WTC11 (cell line): ENCODE results near the gene C1QTNF1. TPM values are rescaled to one million over a fixed set of nuclear protein-coding genes. Genes with fewer than 3 reads are reported as not detected.

Experiments used
- ATAC-seq: fragments of 200-7000 bp; cut with Tn5 transposase; 2 replicates; pipeline ENCODE4 v1.10.0; 2021; ENCODE audit warnings: mild to moderate bottlenecking, moderate library complexity
- CTCF ChIA-PET: fragments of 300-600 bp; sonication (Branson Sonifier 250); formaldehyde crosslinking; loops from one replicate; lab custom pipeline; 2021; ENCODE audit warnings: antibody characterized with exemption; lab: Charles Lee
- POLR2A ChIA-PET: fragments of 350-600 bp; sonication (Branson Sonifier 250); formaldehyde crosslinking; loops from one replicate; lab custom pipeline; 2021; ENCODE audit warnings: antibody characterized with exemption; lab: Charles Lee
- DNase-seq: peaks from one replicate; pipeline ENCODE4 v3.0.0; 2021; ENCODE audit warnings: low spot score
- H3K27ac Mint-ChIP-seq: 2 replicates; pipeline ENCODE4 v1.8.0; 2021; ENCODE audit warnings: mixed read lengths
- H3K27me3 Mint-ChIP-seq: 2 replicates; pipeline ENCODE4 v1.8.0; 2021; ENCODE audit warnings: low read depth, mild to moderate bottlenecking, moderate library complexity, mixed read lengths
- H3K36me3 Mint-ChIP-seq: 2 replicates; pipeline ENCODE4 v1.8.0; 2021; ENCODE audit warnings: mixed read lengths
- H3K4me1 Mint-ChIP-seq: 2 replicates; pipeline ENCODE4 v1.8.0; 2022; ENCODE audit warnings: mixed read lengths
- H3K4me3 Mint-ChIP-seq: 2 replicates; pipeline ENCODE4 v1.8.0; 2021; ENCODE audit warnings: mild to moderate bottlenecking, moderate library complexity, mixed read lengths
- H3K9me3 Mint-ChIP-seq: 2 replicates; pipeline ENCODE4 v1.8.0; 2021; ENCODE audit warnings: mixed read lengths
- ATF2 ChIP-seq: sonication (generic); formaldehyde crosslinking; IDR thresholded peaks from 2 replicates; pipeline ENCODE4 v1.8.1; 2022; ENCODE audit warnings: low read depth, missing genetic modification reagents, borderline replicate concordance
- CTCF ChIP-seq: fragments of 200-600 bp; IDR thresholded peaks from 2 replicates; pipeline ENCODE4 v1.8.0; 2022; ENCODE audit warnings: antibody characterized with exemption
- E2F5 ChIP-seq: sonication (generic); formaldehyde crosslinking; IDR thresholded peaks from 2 replicates; pipeline ENCODE4 v1.8.1; 2022; ENCODE audit warnings: mild to moderate bottlenecking, moderate library complexity, missing genetic modification reagents
- ELF4 ChIP-seq: sonication (generic); formaldehyde crosslinking; IDR thresholded peaks from 2 replicates; pipeline ENCODE4 v1.8.1; 2022; ENCODE audit warnings: low read depth, mild to moderate bottlenecking, moderate library complexity, missing genetic modification reagents
- EMX1 ChIP-seq: fragments of 250-450 bp; sonication (Bioruptor Pico); IDR thresholded peaks from 2 replicates; pipeline ENCODE4 v1.8.0; 2021; ENCODE audit warnings: mild to moderate bottlenecking
- FOXP1 ChIP-seq: sonication (generic); formaldehyde crosslinking; IDR thresholded peaks from 2 replicates; pipeline ENCODE4 v1.8.0; 2022; ENCODE audit warnings: missing genetic modification reagents, mild to moderate bottlenecking, moderate library complexity, borderline replicate concordance
- FOXP4 ChIP-seq: sonication (generic); formaldehyde crosslinking; IDR thresholded peaks from 2 replicates; pipeline ENCODE4 v1.8.0; 2022; ENCODE audit warnings: mild to moderate bottlenecking, missing genetic modification reagents
- KAT7 ChIP-seq: sonication (generic); formaldehyde crosslinking; IDR thresholded peaks from 2 replicates; pipeline ENCODE4 v1.8.1; 2023; ENCODE audit warnings: missing genetic modification reagents, mild to moderate bottlenecking, borderline replicate concordance
- NR2C2 ChIP-seq: sonication (generic); formaldehyde crosslinking; IDR thresholded peaks from 2 replicates; pipeline ENCODE4 v1.8.0; 2022; ENCODE audit warnings: mild to moderate bottlenecking, missing genetic modification reagents
- SOX15 ChIP-seq: fragments of 250-450 bp; sonication (Bioruptor Pico); IDR thresholded peaks from 2 replicates; pipeline ENCODE4 v1.9.0; 2021; ENCODE audit warnings: mild to moderate bottlenecking
- USF2 ChIP-seq: sonication (generic); formaldehyde crosslinking; IDR thresholded peaks from 2 replicates; pipeline ENCODE4 v1.8.1; 2023; ENCODE audit warnings: mild to moderate bottlenecking, missing genetic modification reagents, moderate library complexity
- ZBTB21 ChIP-seq: sonication (generic); formaldehyde crosslinking; IDR thresholded peaks from 2 replicates; pipeline ENCODE4 v1.8.1; 2023; ENCODE audit warnings: mild to moderate bottlenecking, missing genetic modification reagents, borderline replicate concordance
- ZNF121 ChIP-seq: sonication (generic); formaldehyde crosslinking; IDR thresholded peaks from 2 replicates; pipeline ENCODE4 v1.8.0; 2023; ENCODE audit warnings: missing genetic modification reagents
- ZNF232 ChIP-seq: sonication (generic); formaldehyde crosslinking; IDR thresholded peaks from 2 replicates; pipeline ENCODE4 v1.8.0; 2022; ENCODE audit warnings: mild to moderate bottlenecking, missing genetic modification reagents
- ZNF396 ChIP-seq: fragments of 250-450 bp; sonication (Bioruptor Pico); IDR thresholded peaks from 2 replicates; pipeline ENCODE4 v1.8.0; 2021; ENCODE audit warnings: mild to moderate bottlenecking, moderate library complexity, borderline replicate concordance
- ZNF416 ChIP-seq: fragments of 250-450 bp; sonication (Bioruptor Pico); IDR thresholded peaks from 2 replicates; pipeline ENCODE4 v1.9.0; 2021; ENCODE audit warnings: mild to moderate bottlenecking, inconsistent platforms
- ZNF671 ChIP-seq: fragments of 250-450 bp; sonication (Bioruptor Pico); IDR thresholded peaks from 2 replicates; pipeline ENCODE4 v1.8.0; 2021; ENCODE audit warnings: mild to moderate bottlenecking
- total RNA-seq: library from RNA; stranded (reverse); gene quantifications from 3 replicates; pipeline ENCODE4 v1.2.3, GENCODE V29; 2021

Gene C1QTNF1
- total RNA-seq, 1 experiment from 2014 or later: 1.7 TPM

GRCh38 chr17:79088997-79089328, 65.0 kb downstream of the C1QTNF1 start:
- no peak overlapping the region for H3K27ac Mint-ChIP-seq
- H3K9me3 Mint-ChIP-seq: no peaks in the 10 kb centered on the region
- CTCF ChIA-PET: interaction anchor here (0.6 to 12.6 kb wide), 8 partner anchors 13 to 884 kb away, joined by 3 to 162 read pairs (median 16); partner anchors contain the start of gene ENGASE
- POLR2A ChIA-PET: no interaction called here
- H3K4me3 Mint-ChIP-seq: no peak overlapping the region
- no peak for TF ChIP-seq ZNF121
- TF ChIP-seq SOX15: no peak
- no peak for TF ChIP-seq KAT7 (CRISPR knock-in tag)
- TF ChIP-seq FOXP4 (CRISPR knock-in tag): no peak
- no peak for TF ChIP-seq ZBTB21
- no peak for TF ChIP-seq ATF2 (CRISPR knock-in tag)
- H3K4me1 Mint-ChIP-seq: no peaks in the 10 kb centered on the region
- ATAC-seq (no peak), DNase-seq (no peak)
- no peaks in the 10 kb centered on the region for H3K27me3 Mint-ChIP-seq
- H3K36me3 Mint-ChIP-seq: no peaks in the 10 kb centered on the region

GRCh38 chr17:79089720-79090442, 65.9 kb downstream of the C1QTNF1 start:
- POLR2A ChIA-PET: no interaction called here
- ATAC-seq (no peak), DNase-seq (no peak)
- Mint-ChIP-seq H3K36me3 (no peaks in the 10 kb centered on the region), H3K4me1 (no peaks in the 10 kb centered on the region), H3K9me3 (no peaks in the 10 kb centered on the region), H3K27me3 (no peaks in the 10 kb centered on the region), H3K27ac (no peak overlapping the region), H3K4me3 (no peak overlapping the region)
- CTCF ChIA-PET: interaction anchor here (0.6 to 12.6 kb wide), 6 partner anchors 14 to 883 kb away, joined by 3 to 162 read pairs (median 4); no protein-coding TSS in a partner anchor
- TF ChIP-seq FOXP1 (CRISPR knock-in tag) (0 out of 2 replicates have a peak, but pooled peaks have one; percentile 55), ZNF396 (CRISPR knock-in tag) (no peak)

- ChIA-PET CTCF (interaction anchor here (0.9 to 12.6 kb wide), 6 partner anchors 14 to 310 kb away, joined by 3 to 162 read pairs (median 4); no protein-coding TSS in a partner anchor), POLR2A (no interaction called here)
- DNase-seq (no peak), ATAC-seq (peak; percentile 43; the same call in 1 of the 2 replicates)
- Mint-ChIP-seq H3K36me3 (no peaks in the 10 kb centered on the region), H3K9me3 (no peaks in the 10 kb centered on the region), H3K27me3 (no peaks in the 10 kb centered on the region), H3K4me3 (no peak overlapping the region), H3K4me1 (no peaks in the 10 kb centered on the region), H3K27ac (peak overlapping the region; percentile 69)
- no peak for TF ChIP-seq ELF4 (CRISPR knock-in tag)
- 0 out of 2 replicates have a peak, but pooled peaks have one; percentile 19 for TF ChIP-seq FOXP1 (CRISPR knock-in tag)
Measured at GRCh38 chr17:79090443-79091225, 66.7 kb downstream of the C1QTNF1 start.

GRCh38 chr17:79091226-79091670, 67.3 kb downstream of the C1QTNF1 start:
- no peaks in the 10 kb centered on the region for H3K4me1 Mint-ChIP-seq
- no peak overlapping the region for H3K4me3 Mint-ChIP-seq
- H3K27me3 Mint-ChIP-seq: no peaks in the 10 kb centered on the region
- H3K36me3 Mint-ChIP-seq: no peaks in the 10 kb centered on the region
- no peak for DNase-seq
- no peak for ATAC-seq
- no peaks in the 10 kb centered on the region for H3K9me3 Mint-ChIP-seq
- ChIA-PET POLR2A (no interaction called here), CTCF (interaction anchor here (0.6 to 12.6 kb wide), 4 partner anchors 45 to 310 kb away, joined by 3 to 162 read pairs (median 8); no protein-coding TSS in a partner anchor)
- H3K27ac Mint-ChIP-seq: no peak overlapping the region
- no peak for TF ChIP-seq ELF4 (CRISPR knock-in tag)
- TF ChIP-seq USF2 (CRISPR knock-in tag): no peak
- TF ChIP-seq ZNF671 (CRISPR knock-in tag): no peak
- no peak for TF ChIP-seq ZNF232 (CRISPR knock-in tag)
- TF ChIP-seq EMX1: no peak
- no peak for TF ChIP-seq CTCF
- no peak for TF ChIP-seq SOX15
- TF ChIP-seq ATF2 (CRISPR knock-in tag): no peak
- no peak for TF ChIP-seq NR2C2 (CRISPR knock-in tag)
- no peak for TF ChIP-seq E2F5
- no peak for TF ChIP-seq ZNF416 (CRISPR knock-in tag)
